Ammon's horn (tissue), 1 donor: ENCODE results near the gene SPC24.
"Not testable (repeated sequence)": the region's sequence is repeated elsewhere in the genome, so short reads cannot be mapped to it uniquely, and the experiment has no call there.

ENCODE experiments used
- DNase-seq: peaks from one replicate; pipeline ENCODE4 v3.0.0-alpha.2; 2016; ENCODE audit warnings: low spot score

The SPC24 gene

DNA sequence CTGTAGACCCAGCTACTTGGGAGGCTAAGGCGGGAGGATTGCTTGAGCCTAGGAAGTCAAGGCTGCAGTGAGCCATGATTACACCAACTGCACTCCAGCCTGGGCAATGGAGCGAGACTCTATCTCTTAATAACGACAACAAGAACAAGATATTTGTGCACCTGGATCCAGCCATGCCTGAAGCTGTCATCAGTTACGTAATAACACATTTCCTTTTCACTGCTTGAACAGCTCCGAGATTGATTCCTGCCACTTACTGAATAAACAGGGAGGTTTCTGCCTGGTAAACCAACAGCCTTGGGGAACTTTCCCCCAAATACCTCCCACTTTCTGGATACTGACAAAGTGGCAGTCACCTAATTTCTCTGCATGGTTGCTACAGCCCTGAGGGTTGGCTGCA, 36.4 kb upstream of the SPC24 start:
- DNase-seq, result no peak

DNA sequence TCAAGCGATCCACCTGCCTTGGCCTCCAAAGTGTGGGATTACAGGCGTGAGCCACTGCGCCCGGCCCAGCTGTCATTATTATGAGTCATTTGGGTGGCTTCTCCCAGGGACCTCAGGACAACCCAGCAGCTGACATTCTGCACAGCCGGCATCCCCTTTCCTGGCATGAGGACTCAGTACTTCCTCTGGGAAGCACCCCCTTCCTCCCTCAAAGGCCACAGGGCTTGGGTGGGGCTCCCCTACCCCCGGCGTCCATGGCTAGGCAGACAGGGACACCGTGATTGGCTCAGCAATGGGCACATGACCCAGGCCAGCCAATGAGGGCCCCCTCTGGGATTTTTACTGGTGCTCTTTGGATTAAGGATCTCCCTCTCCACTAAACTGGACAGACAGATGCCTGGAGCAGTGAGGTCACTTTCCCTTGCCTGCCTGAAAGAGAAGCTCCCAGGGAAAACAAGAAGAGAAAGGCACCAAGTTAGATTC, 35.7 kb upstream of the SPC24 start:
- DNase-seq, result no peak

GRCh38 chr19:11190501-11190900, 34.9 kb upstream of the SPC24 start:
- no peak for DNase-seq

DNA sequence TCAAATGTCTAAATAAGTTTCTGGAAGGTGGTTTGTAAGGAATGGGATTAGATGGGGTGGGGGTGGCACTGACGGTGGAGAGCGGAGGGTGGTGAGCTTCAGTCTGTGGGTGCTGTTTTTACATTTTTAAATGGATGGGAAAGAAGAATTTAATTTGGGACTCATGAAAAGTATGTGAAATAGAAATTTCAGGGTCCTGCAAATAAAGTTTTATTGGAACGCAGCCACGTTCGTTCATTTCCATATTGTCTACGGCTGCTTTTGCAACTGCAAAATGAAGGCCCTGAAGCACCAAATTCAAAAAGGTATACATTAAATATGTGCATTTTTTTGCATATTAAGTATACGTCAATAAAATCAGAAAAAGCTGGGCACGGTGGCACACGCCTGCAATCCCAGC, 31.9 kb upstream of the SPC24 start:
- no peak for DNase-seq

DNA sequence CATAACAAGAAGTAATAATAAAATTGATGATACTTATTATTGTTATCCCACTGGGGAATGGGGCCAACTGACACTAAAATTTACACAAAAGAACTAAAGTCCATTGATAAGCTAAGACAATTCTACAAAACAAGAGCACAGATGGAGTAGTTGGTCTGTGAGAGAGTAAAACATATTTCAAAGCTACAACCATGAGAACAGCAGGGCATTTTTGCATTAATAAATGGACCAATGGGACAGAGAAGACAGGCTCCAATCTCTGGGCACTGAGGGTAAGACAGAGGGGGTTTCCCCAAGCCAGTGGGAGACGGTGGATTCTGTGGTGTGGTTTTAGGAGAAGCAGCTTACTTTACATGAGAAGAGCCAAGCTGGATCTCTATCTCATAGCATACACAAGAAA, 27.4 kb upstream of the SPC24 start:
- DNase-seq, result no peak

GRCh38 chr19:11181488-11181887, 25.9 kb upstream of the SPC24 start:
- no peak for DNase-seq

- DNase-seq, result not testable (repeated sequence)
Observed at GRCh38 chr19:11180975-11181374, 25.4 kb upstream of the SPC24 start.

GRCh38 chr19:11180346-11180745, 24.8 kb upstream of the SPC24 start:
- no peak for DNase-seq

DNA sequence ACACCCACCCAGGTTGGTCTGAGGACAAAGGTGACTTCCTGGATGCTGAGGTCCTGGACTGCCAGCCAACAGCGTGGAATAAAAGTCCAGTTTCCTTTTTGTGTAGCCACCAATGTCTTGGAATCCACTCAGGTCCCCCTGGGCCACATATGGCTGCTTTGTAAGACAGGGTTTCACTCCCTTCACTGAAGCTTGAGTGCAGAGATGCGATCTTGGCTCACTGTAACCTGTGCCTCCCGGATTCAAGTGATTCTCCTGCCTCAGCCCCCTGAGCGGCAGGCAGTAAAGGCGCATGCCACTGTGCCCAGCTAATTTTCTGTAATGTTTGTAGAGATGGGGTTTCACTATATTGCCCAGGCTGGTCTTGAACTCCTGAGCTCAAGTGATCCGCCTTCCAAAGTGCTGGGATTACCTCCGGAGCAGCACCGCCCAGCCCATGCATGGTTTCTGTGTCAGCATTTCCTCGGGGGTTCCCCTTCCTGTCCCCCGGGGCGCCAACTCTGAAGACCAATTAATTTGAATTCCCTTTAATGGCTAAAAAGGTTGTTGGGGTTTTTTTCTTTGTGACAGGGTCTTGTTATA, 24.2 kb upstream of the SPC24 start:
- DNase-seq, result no peak

DNA sequence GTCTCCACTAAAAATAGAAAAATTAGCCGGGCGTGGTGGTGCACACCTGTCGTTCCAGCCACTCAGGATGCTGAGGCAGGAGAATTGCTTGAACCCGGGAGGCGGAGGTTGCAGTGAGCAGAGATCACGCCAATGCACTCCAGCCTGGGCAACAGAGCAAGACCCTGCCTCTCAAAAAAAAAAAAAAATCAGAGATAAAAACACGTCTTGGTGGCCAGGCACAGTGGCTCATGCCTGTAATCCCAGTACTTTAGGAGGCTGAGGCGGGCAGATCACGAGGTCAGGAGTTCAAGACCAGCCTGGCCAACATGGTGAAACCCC, 23.5 kb upstream of the SPC24 start:
- DNase-seq, result not testable (repeated sequence)

GRCh38 chr19:11177592-11177991, 22.0 kb upstream of the SPC24 start:
- no peak for DNase-seq

DNA sequence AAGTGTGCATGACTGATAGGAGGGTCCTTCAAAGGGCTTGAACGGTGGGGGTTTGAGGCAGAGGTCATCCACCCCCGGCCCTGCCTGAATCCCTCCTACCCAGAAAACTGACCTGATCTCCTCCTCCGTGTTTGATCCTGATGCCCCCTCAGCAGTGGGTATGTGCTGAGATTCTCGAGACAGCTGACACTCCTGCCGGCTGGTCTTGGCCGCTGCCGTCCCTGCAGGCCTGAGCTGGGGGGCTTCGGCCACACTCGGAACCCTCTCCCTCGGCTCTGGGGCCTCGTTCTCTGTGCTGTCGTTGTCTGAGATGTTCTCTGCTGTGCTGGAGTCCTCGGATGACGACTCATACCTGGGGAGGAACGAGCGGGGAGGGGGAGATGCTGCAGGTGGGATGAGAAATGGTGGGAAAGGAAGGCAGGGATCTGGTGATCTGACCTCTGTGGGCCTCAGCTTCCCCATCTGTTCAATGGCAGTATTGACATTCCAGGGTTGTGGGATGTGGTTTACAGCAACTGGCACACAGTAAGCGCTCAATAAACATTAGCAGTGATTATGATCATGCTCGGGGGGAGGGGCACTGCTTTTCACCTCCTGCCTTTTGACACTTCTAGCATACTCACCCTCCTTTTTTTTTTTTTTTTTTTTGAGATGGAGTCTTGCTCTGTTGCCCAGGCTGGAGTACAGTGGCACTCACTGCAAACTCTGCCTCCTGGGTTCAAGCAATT, 21.0 kb upstream of the SPC24 start:
- DNase-seq, result no peak

DNA sequence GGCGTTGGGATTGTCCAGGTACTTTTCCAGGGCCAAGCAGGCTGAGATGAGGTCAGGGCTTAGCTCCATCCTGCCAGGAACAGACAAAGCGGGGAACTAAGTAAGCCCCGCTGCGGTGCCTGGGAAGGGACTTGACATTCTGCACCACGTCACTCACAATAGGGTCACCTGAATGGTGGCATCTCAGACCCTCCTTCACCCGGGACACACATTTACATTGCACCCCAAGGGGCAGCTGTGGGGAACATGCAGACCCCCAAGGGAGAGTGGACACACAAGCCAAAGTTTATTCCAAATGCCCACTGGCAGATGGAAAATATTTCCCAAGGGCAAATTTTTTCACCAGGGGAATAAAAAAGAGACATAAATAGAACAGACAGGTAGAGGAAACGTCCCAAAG, 20.3 kb upstream of the SPC24 start:
- DNase-seq, result no peak

DNA sequence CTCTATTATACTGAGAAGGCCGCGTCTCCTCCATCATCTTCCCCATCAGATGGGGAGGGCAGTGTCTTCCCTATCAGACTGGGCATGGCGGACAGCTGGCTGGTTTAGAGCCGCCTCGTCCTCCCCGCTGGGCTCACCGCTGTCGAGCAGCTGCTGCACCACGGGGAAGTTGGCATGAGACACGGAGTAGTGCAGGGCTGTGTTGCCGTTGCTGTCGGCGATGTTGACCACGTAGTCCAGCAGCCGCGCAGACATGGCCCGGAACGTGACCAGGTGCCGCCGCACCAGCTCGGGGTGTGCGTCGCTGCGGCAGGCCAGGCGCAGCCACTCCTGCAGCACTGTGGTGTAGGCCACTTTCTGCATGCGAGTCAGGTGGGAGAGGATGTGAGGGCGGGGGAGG, 18.8 kb upstream of the SPC24 start:
- no peak for DNase-seq

GRCh38 chr19:11173516-11174155, 18.1 kb upstream of the SPC24 start:
- DNase-seq, result no peak

GRCh38 chr19:11172576-11172975, 17.0 kb upstream of the SPC24 start:
- DNase-seq, result no peak

DNA sequence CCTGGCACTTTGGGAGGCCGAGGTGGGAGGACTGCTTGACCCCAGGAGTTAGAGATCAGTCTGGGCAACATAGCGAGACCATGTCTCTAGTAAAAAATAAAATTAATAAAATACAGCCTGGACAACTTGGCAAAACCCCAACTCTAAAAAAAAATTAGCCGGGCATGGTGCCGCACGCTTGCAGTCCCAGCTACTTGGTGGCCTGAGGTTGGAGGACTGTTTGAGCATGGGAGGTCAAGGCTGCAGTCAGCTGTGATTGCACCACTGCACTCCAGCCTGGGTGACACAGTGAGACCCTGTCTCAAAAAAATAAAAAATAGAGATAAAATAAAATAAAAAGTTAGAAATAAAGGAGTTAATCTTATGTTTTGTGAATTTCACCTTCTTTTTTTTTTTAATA, 15.6 kb upstream of the SPC24 start:
- no peak for DNase-seq

DNA sequence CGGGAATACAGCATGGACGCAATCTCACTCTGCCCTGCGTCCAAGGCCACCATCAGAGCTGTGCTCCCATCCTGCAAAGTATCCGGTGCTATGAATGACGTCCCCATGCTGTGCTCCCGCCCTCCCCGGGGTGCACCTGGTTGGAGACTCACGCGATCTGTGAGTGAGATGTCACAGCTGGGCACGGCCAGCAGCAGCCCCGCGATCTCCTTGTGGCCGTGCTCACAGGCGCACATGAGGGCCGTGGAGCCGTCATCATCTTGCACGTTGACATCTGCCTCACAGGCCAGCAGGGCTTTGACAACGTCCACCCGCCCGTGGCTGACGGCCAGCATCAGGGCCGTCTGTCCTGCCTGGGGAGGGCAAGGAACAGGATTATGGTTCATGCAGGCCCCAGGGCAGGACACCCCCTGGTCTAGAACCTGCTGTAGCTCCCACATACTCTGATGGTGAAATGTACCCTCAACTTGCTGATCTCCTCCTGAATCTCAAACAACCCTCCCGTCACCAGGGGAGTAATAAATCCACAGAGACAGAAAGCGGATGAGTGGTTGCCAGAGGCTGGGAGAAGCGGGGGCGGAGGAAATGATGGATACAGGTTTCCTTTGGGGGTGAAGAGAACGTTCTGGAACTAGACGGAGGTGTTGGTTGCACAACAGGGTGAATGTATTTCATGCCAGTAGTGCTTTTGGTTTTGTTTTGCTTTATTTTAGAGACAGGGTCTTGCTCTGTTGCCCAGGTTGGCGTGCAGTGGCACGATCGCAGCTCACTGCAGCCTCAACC, 14.5 kb upstream of the SPC24 start:
- no peak for DNase-seq

- no peak for DNase-seq
Observed at GRCh38 chr19:11168568-11168967, 13.0 kb upstream of the SPC24 start.

DNA sequence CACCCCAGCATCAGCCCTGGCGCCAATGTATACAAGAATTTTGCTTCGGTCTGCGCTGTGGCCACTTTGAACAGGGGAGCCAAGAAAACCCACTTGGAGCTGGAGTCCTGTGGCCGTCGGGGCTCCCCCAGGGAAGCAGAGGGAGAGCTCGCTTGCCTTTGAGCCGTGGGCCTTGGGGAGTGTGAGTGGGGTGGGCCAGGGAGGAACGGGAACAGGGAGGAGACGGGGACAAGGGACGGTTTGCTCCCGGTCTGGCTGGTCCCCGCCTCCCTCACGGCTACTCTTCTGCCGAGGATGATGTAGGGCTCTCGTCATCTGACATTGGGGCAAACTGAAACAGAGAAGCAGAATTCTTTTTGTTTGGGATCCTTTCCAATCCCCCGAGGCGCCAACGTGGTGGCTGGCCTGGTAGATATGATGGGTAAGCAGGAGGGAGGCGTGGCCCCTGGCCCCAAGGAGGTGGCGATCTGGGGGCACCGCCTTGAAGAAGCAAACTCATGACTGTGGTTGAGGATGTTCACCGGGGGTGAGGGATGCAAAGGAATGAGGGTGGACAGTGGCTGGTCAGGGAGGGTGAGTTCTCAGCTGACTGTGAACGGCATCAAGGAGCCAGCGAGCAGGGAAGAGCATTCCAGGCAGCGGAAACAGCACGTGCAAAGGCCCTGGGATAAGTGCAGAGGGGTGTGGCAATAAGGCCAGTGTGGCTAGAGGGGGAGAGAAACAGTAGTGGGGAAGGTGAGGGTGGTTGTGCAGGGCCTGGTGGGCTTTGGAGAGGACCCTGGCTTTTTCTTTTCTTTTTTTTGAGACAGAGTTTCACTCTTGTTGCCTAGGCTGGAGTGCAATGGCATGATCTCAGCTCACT, 10.9 kb upstream of the SPC24 start:
- no peak for DNase-seq

- no peak for DNase-seq
Observed at GRCh38 chr19:11165486-11166030, 10.0 kb upstream of the SPC24 start.
